Kidney tubule cell (primary cell): ENCODE results near the gene MREG.
"Not testable (repeated sequence)": the region's sequence is repeated elsewhere in the genome, so short reads cannot be mapped to it uniquely, and the experiment has no call there.

Source experiments
- DNase-seq: peaks from one replicate; pipeline ENCODE4 v3.0.0-alpha.2; 2018; ENCODE audit warnings: low spot score

MREG gene

DNA sequence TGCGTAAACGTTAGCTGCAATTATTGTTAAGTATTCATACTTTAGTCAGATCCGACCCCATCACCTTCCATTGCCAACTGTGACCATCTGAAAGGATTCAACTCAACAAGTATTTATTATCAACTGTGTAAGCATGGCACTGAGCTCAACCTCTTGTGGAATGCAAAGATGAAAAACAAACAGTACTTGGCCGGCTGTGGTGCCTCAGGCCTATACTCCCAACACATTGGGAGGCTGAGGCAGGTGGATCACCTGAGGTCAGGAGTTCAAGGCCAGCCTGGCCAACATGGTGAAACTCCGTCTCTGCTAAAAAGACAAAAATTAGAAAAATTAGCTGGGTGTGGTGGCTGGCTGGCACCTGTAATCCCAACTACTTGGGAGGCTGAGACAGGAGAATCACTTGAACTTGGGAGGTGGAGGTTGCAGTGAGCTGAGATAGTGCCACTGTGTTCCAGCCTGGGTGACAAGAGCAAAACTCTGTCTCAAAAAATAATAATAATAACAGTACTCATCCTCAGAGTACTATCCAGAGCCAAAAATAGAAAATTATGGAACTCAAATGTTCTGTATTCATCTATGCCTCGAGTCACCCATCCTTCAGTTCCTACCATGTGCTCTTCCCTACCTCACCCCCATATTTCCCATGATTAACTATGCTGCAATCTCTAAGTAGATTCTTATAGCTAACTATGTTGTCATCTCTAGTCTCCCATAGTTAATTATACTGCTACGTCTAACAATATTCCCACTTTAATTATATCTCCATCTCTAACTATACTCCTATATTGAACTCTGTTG, 8.6 kb upstream of the MREG start:
- DNase-seq: no peak

DNA sequence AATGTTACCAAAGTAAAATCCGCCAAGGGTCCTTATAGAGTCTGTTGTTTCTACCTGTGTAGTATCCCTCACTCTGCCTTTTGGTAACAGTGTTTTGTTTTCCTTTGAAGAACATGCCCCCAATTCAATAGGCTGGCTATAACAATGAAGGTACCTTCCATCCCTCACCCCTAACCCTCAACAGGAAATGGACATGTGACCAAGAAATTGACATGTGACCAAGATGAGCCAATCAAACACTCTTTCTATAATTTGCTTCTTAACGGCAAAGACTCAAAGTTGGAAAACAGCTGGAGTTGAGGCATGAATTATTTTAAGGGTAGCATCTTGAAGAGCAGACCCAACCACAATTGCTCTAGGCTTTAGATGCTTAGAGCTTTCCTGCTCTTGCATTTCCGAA, 5.4 kb upstream of the MREG start:
- DNase-seq: no peak

DNA sequence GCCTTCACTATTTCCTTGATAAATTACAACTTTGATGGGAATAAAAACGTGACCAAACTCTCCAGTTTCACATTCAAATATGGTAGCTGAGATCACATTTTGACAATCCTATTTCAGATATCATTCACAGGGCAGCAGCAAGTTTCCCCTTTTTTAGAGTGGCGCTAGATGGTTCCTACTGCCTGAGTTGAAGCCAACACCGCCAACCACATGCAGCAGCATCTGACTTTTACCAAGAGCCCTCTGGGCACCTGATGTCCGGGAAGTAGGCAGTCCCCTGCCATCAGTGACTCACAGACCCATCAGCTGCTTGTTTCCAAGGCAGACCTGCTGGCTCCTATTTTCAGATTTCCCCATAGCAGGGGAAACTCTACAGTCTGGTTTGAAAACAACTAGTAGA, 4.0 kb upstream of the MREG start:
- DNase-seq: peak; percentile 77

DNA sequence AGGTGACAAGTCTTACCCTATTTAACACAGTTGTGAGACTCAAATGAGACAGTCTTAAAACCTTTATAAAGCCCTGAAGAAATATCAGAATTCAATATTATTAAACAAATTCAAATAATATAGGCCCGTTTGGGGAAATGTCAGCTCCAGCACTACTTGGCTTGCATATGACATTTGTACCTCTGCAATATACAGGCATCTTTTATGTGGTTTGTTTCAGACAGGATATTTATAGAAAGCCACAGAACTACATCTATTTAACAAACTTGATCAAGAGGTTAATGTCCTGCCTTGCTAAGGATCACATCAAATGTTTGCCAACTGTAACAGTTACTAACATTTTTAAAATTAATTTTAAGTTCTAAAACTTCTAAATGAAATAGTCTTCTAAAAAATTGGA, 3.2 kb upstream of the MREG start:
- DNase-seq: no peak

DNA sequence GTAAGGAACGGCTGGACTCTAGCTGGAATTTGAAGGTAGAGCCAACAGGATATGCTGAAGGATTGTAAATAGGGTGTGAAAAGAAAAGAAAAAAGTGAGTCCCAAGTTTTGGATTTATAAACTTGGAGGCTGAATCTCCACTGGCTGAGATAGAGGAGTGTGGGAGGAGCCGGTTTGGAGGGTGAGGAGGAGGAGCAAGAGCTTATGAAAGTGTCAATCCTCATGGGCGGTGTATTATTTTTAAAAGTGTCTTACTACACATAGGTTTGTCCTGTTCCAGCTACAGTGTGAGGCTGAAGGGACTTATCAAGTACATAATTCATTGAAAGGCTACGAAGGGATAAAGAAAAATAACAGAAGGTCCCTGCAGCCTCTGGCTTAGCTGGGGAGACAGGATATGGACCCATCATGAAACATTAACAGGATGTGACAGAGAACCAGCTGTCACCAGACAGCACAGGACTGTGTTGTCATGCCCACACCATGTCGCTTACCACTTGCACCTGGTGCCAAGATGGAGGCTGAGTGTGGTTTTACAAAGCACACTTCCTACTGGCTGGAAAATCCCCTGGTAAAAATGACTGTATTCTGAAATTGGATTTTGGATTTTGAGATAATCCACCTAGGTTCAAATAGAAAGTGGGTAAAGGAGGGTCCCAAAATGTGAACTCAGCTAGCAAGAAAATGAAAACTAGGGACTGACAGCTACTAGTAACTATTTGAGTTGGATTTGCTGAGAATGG, 2.5 kb upstream of the MREG start:
- peak; percentile 54 for DNase-seq

DNA sequence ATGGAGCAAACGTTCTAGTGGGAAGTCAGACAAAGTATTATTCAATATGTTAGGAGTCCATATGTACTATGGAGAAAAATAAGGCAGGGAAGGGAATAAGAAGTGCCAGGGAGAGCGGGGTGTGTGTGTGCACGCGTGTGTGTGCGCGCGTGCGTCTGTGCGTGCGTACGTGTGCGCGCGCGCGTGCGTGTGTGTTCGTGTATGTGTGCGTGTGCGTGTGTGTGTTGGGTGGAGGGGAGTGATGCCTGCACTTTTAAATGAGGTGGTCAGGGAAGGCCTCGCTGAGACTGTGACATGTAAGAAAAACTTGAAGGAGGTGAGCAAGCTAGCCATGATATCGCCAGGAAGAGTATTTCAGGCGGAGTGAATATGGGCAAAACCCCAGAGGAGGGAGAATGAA, 1.6 kb upstream of the MREG start:
- no peak for DNase-seq

DNA sequence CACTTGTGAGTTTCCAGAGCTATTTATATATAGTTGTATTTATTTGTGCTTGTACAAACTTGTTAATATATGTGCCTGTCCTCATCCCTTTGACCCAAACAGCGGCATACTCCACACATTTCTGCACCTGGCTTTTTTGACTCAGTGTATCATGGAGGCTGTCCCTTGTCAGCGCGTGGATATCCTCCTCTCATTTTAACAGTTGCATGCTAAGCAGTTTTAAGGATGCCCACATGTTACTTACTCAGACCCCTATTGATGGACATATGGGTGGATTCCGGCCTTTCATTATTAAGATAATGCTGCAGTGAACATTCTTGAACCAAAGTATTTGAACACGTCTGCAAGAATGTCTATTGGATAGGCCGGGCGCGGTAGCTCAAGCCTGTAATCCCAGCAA, 655 bp upstream of the MREG start:
- DNase-seq: no peak

DNA sequence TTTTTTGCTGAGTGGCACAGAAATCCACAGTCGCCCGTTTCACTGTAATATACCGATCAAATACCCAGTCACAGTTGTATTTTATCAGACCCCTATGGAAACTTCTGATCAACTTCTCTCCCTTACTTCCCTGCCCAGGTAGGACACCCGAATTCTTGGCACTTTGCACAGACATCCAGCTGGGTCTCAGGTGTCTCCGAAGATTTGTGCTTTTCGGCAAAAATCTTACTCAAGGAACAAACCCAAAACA, 596 bp downstream of the MREG start:
- DNase-seq: no peak

DNA sequence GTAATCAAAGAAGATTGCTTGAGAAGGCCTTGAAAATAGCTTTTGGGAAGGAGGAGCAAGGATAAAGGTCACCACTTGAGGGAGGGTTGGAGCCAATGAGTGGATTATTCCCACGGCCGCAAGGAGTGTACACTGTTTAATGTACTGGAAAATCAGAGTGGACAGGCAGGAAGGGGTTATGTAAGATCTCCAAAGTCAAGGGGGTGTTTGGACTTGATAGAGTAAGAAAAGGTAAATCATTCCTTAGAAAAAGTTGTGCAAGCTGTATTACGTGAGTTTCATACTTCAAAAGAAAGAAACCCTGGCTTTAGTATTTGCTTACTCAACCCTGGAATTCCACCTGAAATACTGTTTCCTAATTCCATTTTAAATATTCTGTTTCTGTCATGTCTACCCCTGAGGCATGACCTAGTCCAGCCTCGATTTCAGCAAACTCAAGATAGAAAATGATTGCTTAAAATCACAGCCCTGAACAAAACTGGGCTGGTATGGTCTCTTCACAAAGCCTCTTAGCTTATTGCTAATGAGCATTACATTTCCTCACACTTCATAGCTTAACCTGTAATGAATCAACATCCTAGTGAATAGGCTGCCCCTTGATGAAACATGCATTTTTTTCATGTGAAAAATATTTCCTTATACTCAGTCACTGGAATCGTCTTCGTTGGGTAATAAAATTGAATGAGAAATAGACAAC, 1.1 kb downstream of the MREG start:
- peak; percentile 92 for DNase-seq

DNA sequence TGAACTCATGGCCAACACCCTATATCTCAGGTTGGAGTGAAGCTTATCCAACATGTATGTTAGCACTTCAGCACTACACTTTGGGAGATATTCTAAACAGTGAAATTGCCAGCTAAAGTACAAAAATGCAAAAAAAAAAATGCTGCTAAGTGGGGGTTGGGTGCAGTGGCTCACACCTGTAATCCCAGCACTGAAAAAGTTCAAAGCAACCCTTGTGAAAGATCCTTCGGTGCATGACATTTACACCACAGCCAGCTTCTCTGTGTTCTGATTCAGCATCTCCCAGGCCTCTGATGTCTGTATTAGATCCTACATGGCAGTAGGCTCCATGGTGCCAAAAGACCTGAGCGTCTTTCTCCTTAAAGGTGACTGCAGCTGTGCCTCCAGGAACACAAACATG, 4.1 kb downstream of the MREG start:
- not testable (repeated sequence) for DNase-seq

DNA sequence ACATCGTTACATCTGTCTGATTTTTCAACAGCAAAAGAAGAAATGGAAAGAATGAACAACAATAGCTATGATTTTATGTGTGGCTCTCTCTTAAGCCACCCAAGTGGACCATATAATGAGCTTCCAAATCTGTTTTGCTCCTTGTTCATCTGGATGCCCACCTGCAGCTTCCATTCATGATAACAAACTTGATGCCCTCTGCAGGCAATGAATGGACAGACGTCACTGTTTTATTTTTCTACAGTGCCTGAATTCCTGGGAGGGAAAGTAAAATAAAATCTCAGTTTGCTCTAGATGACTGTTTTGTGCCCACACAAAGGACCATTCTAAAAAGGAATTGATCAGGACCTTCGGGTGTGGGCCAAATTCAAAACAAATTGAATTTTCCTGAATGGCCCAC, 5.0 kb downstream of the MREG start:
- DNase-seq: no peak

DNA sequence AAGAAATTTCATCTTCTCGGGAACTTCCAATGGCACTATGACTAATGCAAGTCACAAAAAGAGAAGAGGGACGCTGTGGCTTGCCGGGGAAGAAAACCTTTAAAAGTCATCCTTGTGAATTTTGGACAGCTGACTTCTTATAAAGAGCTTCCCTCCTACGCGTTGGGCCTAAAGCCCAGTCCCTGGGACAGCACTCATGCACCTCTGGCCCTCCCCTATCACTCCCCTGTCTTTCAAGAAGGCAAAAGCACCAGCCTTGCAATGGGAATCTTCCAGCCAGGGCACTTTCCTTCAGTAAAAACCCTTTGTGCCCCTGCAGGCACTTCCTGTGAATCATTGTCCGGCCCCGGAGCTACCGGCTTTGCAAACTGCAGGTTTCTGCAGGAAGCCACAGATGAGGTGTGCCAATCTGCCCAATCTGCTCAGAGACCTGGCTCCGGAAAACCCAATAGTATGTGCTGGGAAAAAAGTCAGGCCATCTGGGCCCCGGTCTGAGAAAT, 7.1 kb downstream of the MREG start:
- peak; percentile 77 for DNase-seq

DNA sequence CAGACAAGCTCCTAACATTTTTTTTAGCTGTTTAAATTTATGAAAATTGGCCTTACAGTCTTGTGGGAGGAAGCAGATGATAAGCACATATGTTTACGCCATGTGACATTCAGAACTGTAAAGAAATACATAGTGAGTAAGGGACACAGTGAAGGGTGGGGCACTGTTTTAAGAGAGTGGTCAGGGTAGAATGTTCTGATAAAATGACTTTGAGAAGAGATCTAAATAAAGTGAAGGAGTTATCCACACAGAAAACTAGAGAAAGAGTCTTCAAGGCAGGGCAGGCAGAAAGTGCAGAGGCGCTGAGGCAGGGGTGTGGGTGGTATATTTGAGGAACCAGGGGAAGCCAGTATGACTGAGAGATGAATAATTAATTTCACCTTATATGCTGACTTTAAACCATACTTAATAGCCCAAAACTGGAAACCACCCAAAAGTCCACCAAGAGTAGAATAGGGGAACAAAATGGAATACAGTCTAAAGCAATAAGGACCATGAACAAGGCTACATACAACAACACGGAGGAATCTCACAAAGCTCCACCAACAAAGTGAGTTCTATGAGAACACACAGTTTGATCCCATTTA, 8.6 kb downstream of the MREG start:
- no peak for DNase-seq

DNA sequence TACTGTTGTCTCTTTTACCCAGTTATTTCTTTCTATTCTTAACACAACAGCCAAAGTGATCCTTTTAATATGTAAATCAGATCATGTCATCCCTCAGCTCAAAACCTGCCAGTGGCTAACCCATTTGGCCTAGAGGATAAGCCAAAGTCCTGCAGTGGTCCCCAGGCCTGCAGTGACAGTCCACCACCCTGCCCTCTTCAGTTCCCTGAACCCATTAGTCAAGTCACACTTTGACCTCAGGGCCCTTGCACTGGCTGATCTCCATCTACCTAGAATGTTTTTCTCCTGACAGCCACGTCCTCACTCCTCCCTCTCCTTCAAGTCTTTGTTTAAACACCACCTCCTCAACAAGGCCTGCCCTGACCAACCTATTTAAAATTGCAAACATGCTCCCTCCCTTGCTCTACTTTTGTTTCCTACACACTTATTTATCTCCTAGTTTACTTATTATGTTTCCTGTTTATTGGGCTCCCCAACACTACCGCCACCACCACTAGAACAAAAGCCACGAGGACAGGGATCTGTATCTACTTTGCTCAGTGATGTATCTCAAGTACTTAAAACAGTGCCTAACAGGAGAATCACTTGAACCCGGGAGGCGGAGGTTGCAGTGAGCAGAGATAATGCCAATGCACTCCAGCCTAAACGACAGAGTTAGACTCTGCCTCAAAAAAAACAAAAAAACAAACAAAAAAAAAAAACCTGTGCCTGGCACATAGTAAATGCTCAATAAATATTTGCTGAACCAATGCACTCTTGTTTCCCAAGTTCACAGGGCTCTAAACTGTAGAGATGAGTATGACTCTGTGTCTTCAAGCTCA, 9.3 kb downstream of the MREG start:
- DNase-seq: no peak

DNA sequence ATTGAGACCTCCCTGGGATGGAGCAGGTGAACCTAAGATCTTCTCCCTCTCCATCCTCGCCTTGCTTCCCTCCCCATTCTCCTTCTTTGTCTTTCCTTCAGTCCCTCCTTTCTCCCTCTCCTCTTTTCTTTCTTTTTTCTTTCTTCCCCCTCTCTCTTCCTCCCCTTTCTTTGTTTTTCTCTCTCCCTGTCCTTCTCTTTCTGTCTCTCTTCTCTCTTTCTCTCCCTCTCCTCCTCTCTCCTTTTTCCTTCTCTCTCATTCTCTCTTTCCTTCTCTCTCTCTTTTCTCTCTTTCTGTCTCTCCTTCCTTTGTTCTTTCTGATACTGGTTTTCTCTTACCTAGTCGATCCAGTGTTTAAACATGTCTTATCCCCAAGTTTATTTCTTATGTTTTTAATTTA, 10.7 kb downstream of the MREG start:
- no peak for DNase-seq

DNA sequence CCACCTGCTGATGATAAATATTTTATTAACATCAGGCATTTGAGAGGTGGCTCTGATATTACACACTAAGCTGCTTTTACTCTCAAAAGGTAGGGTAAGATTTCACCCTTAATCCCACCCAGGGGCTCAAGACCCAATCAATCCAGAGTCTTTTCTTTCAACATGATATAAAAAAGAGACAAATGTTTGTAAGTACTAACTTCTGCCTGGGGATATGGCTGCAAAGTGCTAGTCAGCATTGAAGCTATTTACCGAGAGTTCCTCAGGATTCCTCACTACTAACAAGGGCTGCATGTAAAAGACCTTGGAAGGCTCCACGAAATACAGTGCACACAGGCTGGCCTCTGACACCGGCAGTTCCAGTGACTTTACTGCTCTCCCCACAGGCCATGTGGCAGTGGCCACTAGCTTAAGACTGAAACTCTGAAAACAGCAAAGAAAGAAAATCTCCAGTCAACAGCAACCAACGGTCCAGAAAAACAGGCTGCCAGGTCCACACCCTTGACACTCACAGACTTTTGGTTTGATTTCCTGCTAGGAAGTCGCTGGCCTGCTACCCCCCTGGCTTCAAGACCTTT, 11.2 kb downstream of the MREG start:
- no peak for DNase-seq

DNA sequence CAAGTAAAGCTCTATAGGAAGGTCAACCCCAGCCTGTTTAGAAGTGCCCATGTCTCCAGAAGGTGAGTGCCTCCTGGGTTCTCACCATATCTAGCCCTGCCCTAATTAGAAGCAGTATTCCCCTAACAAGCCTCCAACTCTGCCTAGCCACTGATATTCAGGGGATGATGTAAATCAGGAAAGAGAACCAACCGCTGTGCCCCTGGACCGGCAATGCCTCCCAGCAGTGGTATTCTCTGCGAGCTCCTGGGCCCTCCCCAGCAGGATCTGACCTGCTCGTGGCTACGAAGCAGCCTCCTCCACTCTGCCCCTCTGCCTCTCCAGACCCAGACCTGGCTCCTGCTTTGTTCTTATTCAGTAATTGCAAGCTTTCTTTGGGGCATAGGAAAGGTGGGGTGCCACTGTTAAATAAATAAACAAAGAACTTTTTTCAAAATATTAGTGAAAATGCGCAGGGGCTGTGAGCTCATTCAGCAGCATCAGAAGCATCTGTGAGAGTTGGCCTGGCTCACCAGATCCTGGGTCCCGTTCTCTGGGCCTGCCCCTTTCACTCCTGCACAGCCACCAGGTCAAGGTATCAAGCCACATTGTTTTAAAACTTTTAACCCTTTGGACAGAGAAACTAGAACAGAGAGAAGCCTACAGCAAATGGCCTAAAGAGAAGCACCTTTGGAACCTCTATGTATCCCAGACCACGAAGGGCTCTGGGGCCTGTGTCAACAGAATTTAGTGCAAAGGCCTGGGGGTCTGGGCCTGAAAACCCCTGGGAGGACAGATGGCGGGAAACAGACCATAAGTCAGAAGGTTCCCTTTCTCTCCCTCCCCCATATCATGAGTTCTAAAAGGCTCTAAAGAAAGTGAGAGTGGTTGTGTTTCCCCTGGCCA, 11.9 kb downstream of the MREG start:
- no peak for DNase-seq

DNA sequence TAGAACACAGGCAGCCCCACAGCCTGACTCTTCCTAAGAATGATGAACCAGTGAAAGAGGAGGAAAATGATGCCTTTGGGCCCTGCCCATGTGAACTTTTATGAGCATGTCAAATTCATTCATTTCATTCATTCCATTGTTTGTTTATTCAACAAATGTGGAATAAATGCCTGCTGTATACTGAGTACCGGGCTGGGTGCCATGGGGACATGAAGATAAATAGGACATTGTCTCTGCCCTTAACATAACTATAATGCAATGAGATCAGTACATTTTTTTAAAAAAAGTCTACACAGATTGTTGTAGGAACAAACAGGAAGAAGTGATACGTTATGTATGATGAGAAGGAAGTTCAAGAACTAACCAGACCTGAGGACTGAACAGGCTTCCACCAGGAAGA, 14.7 kb downstream of the MREG start:
- DNase-seq: no peak

DNA sequence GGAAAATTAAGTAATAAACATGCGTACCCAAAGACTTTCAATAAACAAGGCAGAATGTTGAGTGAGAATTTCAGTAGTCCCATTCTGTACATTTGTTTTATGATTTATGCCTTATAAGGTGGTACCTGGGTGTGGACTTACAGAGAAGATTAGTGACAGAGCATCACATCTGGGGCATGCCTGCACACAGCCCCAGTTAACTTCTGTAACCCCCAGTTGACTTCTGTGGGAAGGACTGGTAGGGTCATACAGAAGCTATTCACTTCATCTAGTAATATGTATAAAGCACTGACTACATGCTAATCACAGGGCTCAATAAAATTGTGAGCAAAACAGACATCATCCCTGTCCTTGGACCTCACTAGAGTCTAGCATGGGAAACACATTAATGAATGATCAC, 16.1 kb downstream of the MREG start:
- no peak for DNase-seq

DNA sequence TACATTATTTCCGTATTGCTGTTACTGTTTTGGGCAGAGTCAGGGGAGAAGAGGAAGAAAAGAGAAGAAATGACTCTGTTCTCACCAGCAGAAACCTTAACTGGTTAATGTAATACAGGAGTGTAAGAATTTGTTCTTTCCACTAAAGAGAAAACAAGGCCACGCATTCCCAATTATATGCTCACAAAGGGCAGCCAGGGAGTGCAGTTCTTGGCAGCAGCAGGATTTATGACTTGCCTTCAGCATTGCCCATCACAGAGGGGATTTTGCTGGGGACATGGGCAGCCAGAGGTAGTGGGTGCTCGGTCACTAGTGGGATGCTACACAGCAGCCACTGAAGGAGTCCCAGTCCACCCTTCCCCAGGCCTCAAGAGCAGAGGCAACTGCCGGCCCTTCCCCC, 18.4 kb downstream of the MREG start:
- no peak for DNase-seq
